BJ (cell line): ENCODE results near the gene SMAD7. TPM values are rescaled to one million over a fixed set of nuclear protein-coding genes. Genes with fewer than 3 reads are reported as not detected.

Source experiments
- CTCF ChIA-PET: fragments of 350-600 bp; formaldehyde crosslinking; extraction: SDS; loops from one replicate; lab custom pipeline; 2021; ENCODE audit warnings: antibody characterized with exemption, inconsistent platforms; lab: Yijun Ruan, JAX
- POLR2A ChIA-PET: fragments of 300-600 bp; sonication (Branson Sonifier 250); formaldehyde crosslinking; extraction: SDS; loops from one replicate; lab custom pipeline; 2021; ENCODE audit warnings: antibody characterized with exemption; lab: Charles Lee
- DNase-seq: peaks from one replicate; pipeline ENCODE4 v3.0.0-alpha.2; 2011; ENCODE audit warnings: low read depth
- H3K27me3 ChIP-seq: 2 replicates; pipeline ENCODE4 v1.6.0; 2011; ENCODE audit warnings: low read length; ENCODE audit not compliant: control insufficient read depth, insufficient read depth
- H3K36me3 ChIP-seq: 2 replicates; pipeline ENCODE4 v1.5.1; 2011; ENCODE audit warnings: low read length; ENCODE audit not compliant: control insufficient read depth, insufficient read depth
- H3K4me3 ChIP-seq: 2 replicates; pipeline ENCODE4 v1.5.1; 2011; ENCODE audit warnings: low read depth, mild to moderate bottlenecking, control low read depth, low read length
- polyA plus RNA-seq: library from polyadenylated mRNA; depleted of rRNA; stranded (reverse); fragments of >200 nt; gene quantifications from 2 replicates; pipeline ENCODE4 v1.2.3, GENCODE V29; 2011
- TF ChIP-seq, protein P1 (sequence below): IDR thresholded peaks from 2 replicates; pipeline ENCODE4 v1.5.1; 2011; ENCODE audit warnings: low read depth, mild to moderate bottlenecking, control low read depth, inconsistent platforms, low read length, moderate library complexity; ENCODE audit not compliant: insufficient read depth

SMAD7 gene
- polyA plus RNA-seq, 1 experiment: 24.2 TPM

GRCh38 chr18:48901145-48902022, 49.4 kb downstream of the SMAD7 start:
- ChIA-PET CTCF (interaction anchor here (0.5 to 1.6 kb wide), 3 partner anchors 10 to 189 kb away, joined by 3 to 4 read pairs (median 3); no protein-coding TSS in a partner anchor), POLR2A (no interaction called here)
- Histone ChIP-seq H3K4me3 (no peak overlapping the region), H3K27me3 (no peaks in the 10 kb centered on the region), H3K36me3 (no peaks in the 10 kb centered on the region)
- no peak for DNase-seq
- TF ChIP-seq, protein P1, sequence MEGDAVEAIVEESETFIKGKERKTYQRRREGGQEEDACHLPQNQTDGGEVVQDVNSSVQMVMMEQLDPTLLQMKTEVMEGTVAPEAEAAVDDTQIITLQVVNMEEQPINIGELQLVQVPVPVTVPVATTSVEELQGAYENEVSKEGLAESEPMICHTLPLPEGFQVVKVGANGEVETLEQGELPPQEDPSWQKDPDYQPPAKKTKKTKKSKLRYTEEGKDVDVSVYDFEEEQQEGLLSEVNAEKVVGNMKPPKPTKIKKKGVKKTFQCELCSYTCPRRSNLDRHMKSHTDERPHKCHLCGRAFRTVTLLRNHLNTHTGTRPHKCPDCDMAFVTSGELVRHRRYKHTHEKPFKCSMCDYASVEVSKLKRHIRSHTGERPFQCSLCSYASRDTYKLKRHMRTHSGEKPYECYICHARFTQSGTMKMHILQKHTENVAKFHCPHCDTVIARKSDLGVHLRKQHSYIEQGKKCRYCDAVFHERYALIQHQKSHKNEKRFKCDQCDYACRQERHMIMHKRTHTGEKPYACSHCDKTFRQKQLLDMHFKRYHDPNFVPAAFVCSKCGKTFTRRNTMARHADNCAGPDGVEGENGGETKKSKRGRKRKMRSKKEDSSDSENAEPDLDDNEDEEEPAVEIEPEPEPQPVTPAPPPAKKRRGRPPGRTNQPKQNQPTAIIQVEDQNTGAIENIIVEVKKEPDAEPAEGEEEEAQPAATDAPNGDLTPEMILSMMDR: no peak

- H3K4me3 ChIP-seq: no peak overlapping the region
- no peak for DNase-seq
- TF ChIP-seq, protein P1: no peak
- H3K36me3 ChIP-seq: no peaks in the 10 kb centered on the region
- no peaks in the 10 kb centered on the region for H3K27me3 ChIP-seq
- ChIA-PET POLR2A (no interaction called here), CTCF (no interaction called here)
These were observed 50.3 kb downstream of the SMAD7 start for GRCh38 chr18:48900469-48900868.

GRCh38 chr18:48899558-48900174, 51.1 kb downstream of the SMAD7 start:
- H3K27me3 ChIP-seq: no peaks in the 10 kb centered on the region
- POLR2A ChIA-PET: no interaction called here
- CTCF ChIA-PET: no interaction called here
- TF ChIP-seq, protein P1: no peak
- DNase-seq: no peak
- no peak overlapping the region for H3K4me3 ChIP-seq
- H3K36me3 ChIP-seq: no peaks in the 10 kb centered on the region

- ChIA-PET CTCF (no interaction called here), POLR2A (no interaction called here)
- H3K36me3 ChIP-seq: no peaks in the 10 kb centered on the region
- no peak overlapping the region for H3K4me3 ChIP-seq
- no peaks in the 10 kb centered on the region for H3K27me3 ChIP-seq
- DNase-seq: no peak
- TF ChIP-seq, protein P1: no peak
These were observed 52.2 kb downstream of the SMAD7 start for GRCh38 chr18:48898521-48898920.

GRCh38 chr18:48897531-48897930, 53.2 kb downstream of the SMAD7 start:
- POLR2A ChIA-PET: no interaction called here

More at GRCh38 chr18:48897531-48897930, 53.2 kb downstream of the SMAD7 start:
- CTCF ChIA-PET: no interaction called here
- H3K4me3 ChIP-seq: no peak overlapping the region
- DNase-seq: no peak
- TF ChIP-seq, protein P1: no peak
- no peaks in the 10 kb centered on the region for H3K27me3 ChIP-seq
- no peaks in the 10 kb centered on the region for H3K36me3 ChIP-seq
